Osteoblast (primary cell): ENCODE data around the gene PIK3CB. TPM values are rescaled to one million over a fixed set of nuclear protein-coding genes. Genes with fewer than 3 reads are reported as not detected.

ENCODE experiments used
- DNase-seq: peaks from one replicate; pipeline ENCODE4 v3.0.0; 2011; ENCODE audit warnings: low spot score, mixed read lengths; ENCODE audit not compliant: insufficient read length; ENCODE audit errors: missing footprints
- H2AFZ ChIP-seq: 2 replicates; pipeline ENCODE4 v1.6.0; 2011; ENCODE audit warnings: mild to moderate bottlenecking, low read length
- H3K27ac ChIP-seq: 2 replicates; pipeline ENCODE4 v1.5.1; 2011; ENCODE audit warnings: mild to moderate bottlenecking, low read depth, low read length, moderate library complexity
- H3K27me3 ChIP-seq: 2 replicates; pipeline ENCODE4 v1.6.0; 2012; ENCODE audit warnings: mild to moderate bottlenecking, control low read depth, inconsistent platforms, low read length, moderate library complexity; ENCODE audit not compliant: insufficient read depth
- H3K36me3 ChIP-seq: 2 replicates; pipeline ENCODE4 v1.5.1; 2011; ENCODE audit warnings: mild to moderate bottlenecking, low read length, control low read depth, moderate library complexity; ENCODE audit not compliant: insufficient read depth
- H3K4me1 ChIP-seq: 2 replicates; pipeline ENCODE4 v1.5.1; 2011; ENCODE audit warnings: mild to moderate bottlenecking, low read length, control low read depth, moderate library complexity; ENCODE audit not compliant: insufficient read depth
- H3K4me2 ChIP-seq: 2 replicates; pipeline ENCODE4 v1.6.0; 2011; ENCODE audit warnings: mild to moderate bottlenecking, low read length; ENCODE audit not compliant: insufficient read depth
- H3K4me3 ChIP-seq: fragments of 200-600 bp; sonication (generic); 3 replicates; pipeline ENCODE4 v1.5.1; 2012; ENCODE audit warnings: mild to moderate bottlenecking, low read length, inconsistent platforms; ENCODE audit not compliant: insufficient read depth
- H3K79me2 ChIP-seq: 2 replicates; pipeline ENCODE4 v1.6.0; 2012; ENCODE audit warnings: mild to moderate bottlenecking, low read length, control low read depth, inconsistent platforms; ENCODE audit not compliant: insufficient read depth
- H3K9me3 ChIP-seq: 2 replicates; pipeline ENCODE4 v1.5.1; 2011; ENCODE audit warnings: low read depth, low read length, control low read depth
- H4K20me1 ChIP-seq: 2 replicates; pipeline ENCODE4 v1.6.0; 2012; ENCODE audit warnings: mild to moderate bottlenecking, low read length, control low read depth; ENCODE audit not compliant: insufficient read depth
- total RNA-seq: library from RNA; depleted of rRNA; stranded (reverse); fragments of >200 nt; gene quantifications from 2 replicates; pipeline ENCODE4 v1.2.3, GENCODE V29; 2012
- TF ChIP-seq, protein P1 (sequence below): IDR thresholded peaks from 2 replicates; pipeline ENCODE4 v1.5.1; 2011; ENCODE audit warnings: mild to moderate bottlenecking, low read depth, low read length, moderate library complexity; ENCODE audit errors: extremely low read depth

Gene PIK3CB
- total RNA-seq, 1 donor: 14.5 TPM

DNA sequence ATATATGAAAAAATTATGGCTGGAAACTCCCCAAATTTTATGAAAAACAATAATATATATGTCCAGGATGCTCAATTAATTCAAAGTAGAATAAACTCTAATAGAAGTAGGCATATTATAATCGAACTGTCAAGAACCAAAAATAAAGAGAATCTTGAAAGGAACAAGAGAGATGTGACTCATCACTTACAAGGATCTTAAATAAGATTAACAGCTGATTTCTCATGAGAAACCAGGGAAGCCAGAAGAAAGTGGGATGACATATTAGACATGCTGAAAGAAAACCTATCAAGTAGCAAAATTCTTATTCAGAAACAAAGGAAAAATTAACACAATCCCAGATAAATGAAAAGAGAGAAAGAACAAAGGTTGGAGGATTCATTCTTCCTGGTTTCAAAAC is 159.3 kb downstream of the PIK3CB start:
- peaks cover 10% of the 10 kb centered on the region for H3K4me1 ChIP-seq
- H3K4me3 ChIP-seq: no peak overlapping the region
- TF ChIP-seq, protein P1, sequence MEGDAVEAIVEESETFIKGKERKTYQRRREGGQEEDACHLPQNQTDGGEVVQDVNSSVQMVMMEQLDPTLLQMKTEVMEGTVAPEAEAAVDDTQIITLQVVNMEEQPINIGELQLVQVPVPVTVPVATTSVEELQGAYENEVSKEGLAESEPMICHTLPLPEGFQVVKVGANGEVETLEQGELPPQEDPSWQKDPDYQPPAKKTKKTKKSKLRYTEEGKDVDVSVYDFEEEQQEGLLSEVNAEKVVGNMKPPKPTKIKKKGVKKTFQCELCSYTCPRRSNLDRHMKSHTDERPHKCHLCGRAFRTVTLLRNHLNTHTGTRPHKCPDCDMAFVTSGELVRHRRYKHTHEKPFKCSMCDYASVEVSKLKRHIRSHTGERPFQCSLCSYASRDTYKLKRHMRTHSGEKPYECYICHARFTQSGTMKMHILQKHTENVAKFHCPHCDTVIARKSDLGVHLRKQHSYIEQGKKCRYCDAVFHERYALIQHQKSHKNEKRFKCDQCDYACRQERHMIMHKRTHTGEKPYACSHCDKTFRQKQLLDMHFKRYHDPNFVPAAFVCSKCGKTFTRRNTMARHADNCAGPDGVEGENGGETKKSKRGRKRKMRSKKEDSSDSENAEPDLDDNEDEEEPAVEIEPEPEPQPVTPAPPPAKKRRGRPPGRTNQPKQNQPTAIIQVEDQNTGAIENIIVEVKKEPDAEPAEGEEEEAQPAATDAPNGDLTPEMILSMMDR: no peak
- H3K27ac ChIP-seq: no peak overlapping the region
- no peaks in the 10 kb centered on the region for H3K36me3 ChIP-seq
- no peaks in the 10 kb centered on the region for H4K20me1 ChIP-seq
- H3K79me2 ChIP-seq: no peaks in the 10 kb centered on the region
- no peak for DNase-seq
- H3K27me3 ChIP-seq: no peaks in the 10 kb centered on the region
- peaks cover 3% of the 10 kb centered on the region for H3K9me3 ChIP-seq
- no peak overlapping the region for H3K4me2 ChIP-seq
- no peak overlapping the region for H2AFZ ChIP-seq

DNA sequence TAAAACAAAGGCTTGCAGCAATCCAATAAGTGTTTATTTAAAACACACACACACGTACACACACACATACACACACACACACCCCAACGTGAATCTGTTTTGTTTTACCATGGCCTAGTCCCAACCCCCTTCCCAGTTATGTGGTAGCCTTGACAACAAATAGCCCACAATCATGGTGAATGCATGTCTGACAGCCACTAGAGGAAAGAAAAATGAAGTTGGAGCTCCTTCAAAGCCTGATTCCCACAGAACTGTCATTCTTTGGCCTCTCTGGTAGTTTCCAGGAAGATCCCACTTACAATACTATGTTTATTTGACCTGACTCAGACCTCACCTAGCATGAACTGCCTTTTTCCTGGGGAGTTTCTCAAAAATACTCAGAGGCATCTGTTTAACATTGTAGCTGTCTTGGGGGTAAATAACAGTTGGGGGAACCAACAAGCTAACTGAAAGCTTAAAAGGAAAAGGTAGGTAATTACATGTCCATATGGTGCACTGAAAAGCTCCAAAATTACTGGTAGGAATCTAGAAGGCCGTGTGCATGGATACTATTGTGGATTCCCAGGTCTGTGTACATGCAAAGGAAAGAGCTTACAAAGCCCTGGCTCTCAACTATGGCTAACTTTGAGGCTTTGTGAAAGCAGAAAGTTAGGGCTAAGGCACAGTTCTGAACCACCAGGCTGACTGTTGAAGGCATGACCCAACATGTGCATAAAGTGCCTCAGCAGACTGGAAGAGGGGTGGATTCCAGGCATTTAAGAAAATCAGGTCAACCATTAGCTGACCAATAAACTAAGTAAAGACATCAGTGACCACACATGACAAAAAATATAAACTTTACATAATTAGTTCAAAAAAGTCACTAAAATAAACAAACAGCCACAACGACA is 160.8 kb downstream of the PIK3CB start:
- Histone ChIP-seq H3K27me3 (no peaks in the 10 kb centered on the region), H3K79me2 (no peaks in the 10 kb centered on the region), H3K4me2 (no peak overlapping the region), H3K27ac (peak overlapping the region; percentile 66), H2AFZ (no peak overlapping the region), H3K36me3 (no peaks in the 10 kb centered on the region), H3K4me1 (peaks cover 10% of the 10 kb centered on the region), H3K4me3 (no peak overlapping the region), H3K9me3 (peaks cover 3% of the 10 kb centered on the region), H4K20me1 (no peaks in the 10 kb centered on the region)
- TF ChIP-seq, protein P1: no peak
- no peak for DNase-seq

DNA sequence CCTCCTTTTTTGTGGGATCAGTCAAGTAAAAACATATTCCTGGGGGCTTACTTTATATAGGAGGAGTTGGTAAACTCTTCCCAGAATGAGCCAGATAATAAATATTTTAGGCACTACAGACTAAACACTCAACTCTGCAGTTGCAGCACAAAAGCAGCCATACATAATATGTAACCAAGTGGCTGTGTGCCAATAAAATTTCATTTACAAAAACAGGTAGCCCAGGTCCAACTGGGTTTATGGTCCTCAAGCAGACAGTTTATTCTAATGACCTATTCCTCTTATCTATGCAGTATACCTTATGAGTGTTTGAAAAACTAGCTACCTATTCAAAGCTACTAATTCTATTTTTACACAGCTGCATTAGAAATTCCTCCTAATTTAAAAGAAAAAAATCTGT is 164.3 kb downstream of the PIK3CB start:
- no peaks in the 10 kb centered on the region for H3K79me2 ChIP-seq
- H3K4me2 ChIP-seq: no peak overlapping the region
- no peak overlapping the region for H3K4me3 ChIP-seq
- H3K36me3 ChIP-seq: no peaks in the 10 kb centered on the region
- H2AFZ ChIP-seq: no peak overlapping the region
- no peak overlapping the region for H3K27ac ChIP-seq
- H3K27me3 ChIP-seq: no peaks in the 10 kb centered on the region
- H3K9me3 ChIP-seq: peaks cover 1% of the 10 kb centered on the region
- TF ChIP-seq, protein P1: no peak
- no peaks in the 10 kb centered on the region for H4K20me1 ChIP-seq
- H3K4me1 ChIP-seq: peaks cover 10% of the 10 kb centered on the region
- no peak for DNase-seq

DNA sequence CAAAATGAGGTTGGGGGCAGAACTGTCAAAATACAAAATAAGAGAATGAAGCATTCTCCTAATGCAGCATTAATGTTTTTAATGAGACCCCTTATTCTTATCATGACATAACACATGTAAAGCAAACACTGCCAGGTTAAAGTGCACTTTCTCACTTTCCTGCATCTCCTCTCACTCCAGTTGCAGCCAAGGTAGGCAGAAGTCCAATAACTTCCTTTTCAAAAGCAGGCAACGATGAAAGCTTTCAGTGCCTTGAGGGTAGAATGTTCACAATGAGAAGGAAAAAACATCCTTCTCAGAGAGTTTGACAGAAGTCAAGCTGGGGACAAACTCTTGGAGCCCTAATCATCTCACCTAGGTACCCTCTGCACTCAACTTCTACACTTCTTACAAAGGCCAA is 166.6 kb downstream of the PIK3CB start:
- Histone ChIP-seq H3K4me2 (no peak overlapping the region), H3K4me1 (no peaks in the 10 kb centered on the region), H3K9me3 (no peaks in the 10 kb centered on the region), H2AFZ (no peak overlapping the region), H3K4me3 (no peak overlapping the region), H4K20me1 (no peaks in the 10 kb centered on the region), H3K27ac (no peak overlapping the region), H3K27me3 (no peaks in the 10 kb centered on the region), H3K79me2 (no peaks in the 10 kb centered on the region), H3K36me3 (peaks cover 10% of the 10 kb centered on the region)
- DNase-seq: no peak
- TF ChIP-seq, protein P1: no peak
